Lung (tissue), 12 donors: ENCODE results near the gene PUDP. TPM values are rescaled to one million over a fixed set of nuclear protein-coding genes. Genes with fewer than 3 reads are reported as not detected.

Experiments
- ATAC-seq: fragments of 200-7000 bp; cut with Tn5 transposase; one replicate; pipeline ENCODE4 v1.9.1; 2020; ENCODE audit warnings: moderate number of reproducible peaks; ENCODE audit not compliant: insufficient read depth, low FRiP score
- DNase-seq, 3 donors: peaks; one replicate each; pipeline ENCODE4 v3.0.0-alpha.2; 2013 to 2017
- H3K27ac ChIP-seq, 2 donors: one replicate each; pipeline ENCODE4 v1.5.1; 2013; ENCODE audit warnings: mild to moderate bottlenecking in 2 of 2, moderate library complexity in 2 of 2, control low read depth in 1 of 2, inconsistent platforms in 1 of 2, low read depth in 1 of 2, low read length in 1 of 2
- H3K27me3 ChIP-seq, 3 donors: one replicate each; pipeline ENCODE4 v1.5.1; 2013; ENCODE audit warnings: low read length in 2 of 3; ENCODE audit not compliant: control insufficient read depth in 3 of 3, insufficient read depth in 3 of 3
- H3K36me3 ChIP-seq, 4 donors: one replicate each; pipeline ENCODE4 v1.5.1; 2013; ENCODE audit warnings: low read length in 4 of 4, mild to moderate bottlenecking in 1 of 4, moderate library complexity in 1 of 4; ENCODE audit not compliant: control insufficient read depth in 4 of 4, insufficient read depth in 4 of 4
- H3K4me1 ChIP-seq, 5 donors: one replicate each; pipeline ENCODE4 v1.5.1; 2013; ENCODE audit warnings: low read length in 5 of 5, mild to moderate bottlenecking in 2 of 5, moderate library complexity in 1 of 5; ENCODE audit not compliant: control insufficient read depth in 5 of 5, insufficient read depth in 5 of 5
- H3K4me3 ChIP-seq: one replicate; pipeline ENCODE4 v1.5.1; 2013; ENCODE audit warnings: mild to moderate bottlenecking, control low read depth, moderate library complexity
- H3K9ac ChIP-seq, 2 donors: one replicate each; pipeline ENCODE4 v1.5.1; 2013; ENCODE audit warnings: low read length in 2 of 2, control low read depth in 1 of 2; ENCODE audit not compliant: insufficient read depth in 1 of 2
- H3K9me3 ChIP-seq, 4 donors: one replicate each; pipeline ENCODE4 v1.5.1; 2013; ENCODE audit warnings: low read length in 3 of 4, mild to moderate bottlenecking in 1 of 4, moderate library complexity in 1 of 4; ENCODE audit not compliant: control insufficient read depth in 4 of 4, insufficient read depth in 3 of 4
- WGBS, 2 donors: extraction: QIAGEN DNeasy Blood & Tissue Kit; methylation state at CpG; one replicate each; pipeline ENCODE4 v1.1.7; 2013; 5-methylcytosine and 5-hydroxymethylcytosine counted together
- polyA plus RNA-seq, 2 donors: library from polyadenylated mRNA; stranded (reverse); fragments of 200-250 nt; gene quantifications; one replicate each; pipeline ENCODE4 v1.2.1, GENCODE V29; 2013
- total RNA-seq, 2 donors: library from RNA; depleted of rRNA in 1 of 2; stranded (reverse); fragments of >200 nt in 1 of 2; gene quantifications; one replicate each; pipeline ENCODE4 v1.2.1, GENCODE V29; 2014 to 2021
- TF ChIP-seq, protein P1 (sequence below): IDR thresholded peaks from 2 replicates; pipeline ENCODE4 v1.5.1; 2012; ENCODE audit warnings: mild to moderate bottlenecking; ENCODE audit errors: control extremely low read depth, extremely low read depth
- donor health status: control.
- donor health status: control.
- donor health status: Bipolar disorder and iron deficiency.
- donor health status: healthy.
- donor health status: DM: yes; HTN: yes; CAD: no.

The PUDP gene
- total and polyA plus RNA-seq, 4 donors, result 12.1 to 24.5 (median 15.0) TPM

DNA sequence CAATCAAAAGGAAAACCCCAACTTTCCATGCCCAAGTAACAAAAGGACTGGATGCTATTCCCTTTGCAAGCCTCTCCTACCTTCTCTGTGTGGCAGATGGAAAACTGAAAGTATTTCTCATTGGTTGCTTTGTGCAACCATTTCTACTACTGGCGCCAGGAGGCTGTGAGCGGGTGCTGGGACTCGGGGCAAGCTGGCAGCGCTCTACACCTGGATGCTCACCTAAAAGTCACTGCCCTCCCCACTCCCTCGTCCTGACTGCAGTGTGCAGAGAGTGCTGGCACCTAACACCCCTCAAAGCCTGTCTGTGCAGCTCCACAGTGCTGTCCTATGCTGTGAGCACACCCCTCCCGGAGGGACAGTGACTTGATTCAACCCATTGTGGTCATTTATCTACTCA is 54.6 kb downstream of the PUDP start:
- no peak for DNase-seq
- H3K36me3 ChIP-seq, result peaks cover 0 to 6% (median 1%) of the 10 kb centered on the region in 4 donors
- H3K9me3 ChIP-seq, result no peaks in the 10 kb centered on the region
- TF ChIP-seq, protein P1, sequence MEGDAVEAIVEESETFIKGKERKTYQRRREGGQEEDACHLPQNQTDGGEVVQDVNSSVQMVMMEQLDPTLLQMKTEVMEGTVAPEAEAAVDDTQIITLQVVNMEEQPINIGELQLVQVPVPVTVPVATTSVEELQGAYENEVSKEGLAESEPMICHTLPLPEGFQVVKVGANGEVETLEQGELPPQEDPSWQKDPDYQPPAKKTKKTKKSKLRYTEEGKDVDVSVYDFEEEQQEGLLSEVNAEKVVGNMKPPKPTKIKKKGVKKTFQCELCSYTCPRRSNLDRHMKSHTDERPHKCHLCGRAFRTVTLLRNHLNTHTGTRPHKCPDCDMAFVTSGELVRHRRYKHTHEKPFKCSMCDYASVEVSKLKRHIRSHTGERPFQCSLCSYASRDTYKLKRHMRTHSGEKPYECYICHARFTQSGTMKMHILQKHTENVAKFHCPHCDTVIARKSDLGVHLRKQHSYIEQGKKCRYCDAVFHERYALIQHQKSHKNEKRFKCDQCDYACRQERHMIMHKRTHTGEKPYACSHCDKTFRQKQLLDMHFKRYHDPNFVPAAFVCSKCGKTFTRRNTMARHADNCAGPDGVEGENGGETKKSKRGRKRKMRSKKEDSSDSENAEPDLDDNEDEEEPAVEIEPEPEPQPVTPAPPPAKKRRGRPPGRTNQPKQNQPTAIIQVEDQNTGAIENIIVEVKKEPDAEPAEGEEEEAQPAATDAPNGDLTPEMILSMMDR, result no peak
- no peak overlapping the region for H3K4me3 ChIP-seq
- H3K9ac ChIP-seq, result no peak overlapping the region
- peaks cover 0 to 27% (median 3%) of the 10 kb centered on the region in 3 donors for H3K27me3 ChIP-seq
- H3K27ac ChIP-seq, result no peak overlapping the region
- WGBS, 2 donors, result 96 to 99% methylated on average over 6 of the region's 6 CpGs
- H3K4me1 ChIP-seq, result peaks cover 0 to 2% (median 0%) of the 10 kb centered on the region in 5 donors
- ATAC-seq, result no peak

DNA sequence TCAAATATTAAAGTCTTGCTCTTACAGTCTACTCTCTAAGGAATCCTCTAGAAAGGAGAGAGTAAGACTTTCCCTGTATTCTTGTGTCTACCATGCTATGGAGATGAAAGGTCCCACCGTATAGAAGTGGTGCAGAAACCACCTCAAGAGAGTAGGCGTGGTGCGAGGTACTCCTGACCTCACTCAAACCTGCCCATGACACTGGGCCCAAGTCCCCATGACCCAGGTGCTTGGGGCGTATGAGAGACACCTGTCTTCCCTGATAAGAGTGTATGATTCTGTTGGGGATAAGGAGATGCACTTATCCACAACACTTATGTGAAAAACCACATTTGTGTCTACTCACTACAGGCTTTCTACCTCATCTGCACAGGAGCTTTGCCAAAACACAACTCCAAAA is 55.4 kb downstream of the PUDP start:
- H3K36me3 ChIP-seq, result peaks cover 0 to 2% (median under 1%) of the 10 kb centered on the region in 4 donors
- DNase-seq, result no peak
- TF ChIP-seq, protein P1, result no peak
- H3K9ac ChIP-seq, result no peak overlapping the region
- H3K4me3 ChIP-seq, result no peak overlapping the region
- WGBS, 2 donors, result 73 to 91% methylated on average over 4 of the region's 4 CpGs
- peaks cover 0 to 3% (median 0%) of the 10 kb centered on the region in 5 donors for H3K4me1 ChIP-seq
- H3K27me3 ChIP-seq, result peaks cover 0 to 28% (median 3%) of the 10 kb centered on the region in 3 donors
- H3K27ac ChIP-seq, result no peak overlapping the region
- ATAC-seq, result no peak
- H3K9me3 ChIP-seq, result no peaks in the 10 kb centered on the region

DNA sequence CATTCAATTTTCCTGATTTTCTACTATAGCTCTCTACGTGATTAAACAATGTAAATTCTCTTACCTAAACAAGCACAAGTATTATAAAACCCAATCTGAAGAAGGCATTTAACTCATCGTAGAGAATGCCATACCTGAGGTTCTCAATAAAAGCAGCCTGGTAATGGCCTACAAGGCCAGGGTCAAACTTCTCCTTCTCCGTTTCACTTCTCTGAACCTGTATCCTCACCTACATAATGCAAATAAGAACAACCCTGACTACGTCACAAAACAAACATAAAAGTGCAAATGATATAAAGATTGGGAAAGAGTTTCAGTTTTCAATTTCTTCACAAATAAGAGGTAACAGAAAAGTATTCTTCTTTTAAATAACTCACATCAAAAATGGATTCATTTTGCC is 56.0 kb downstream of the PUDP start:
- ATAC-seq (no peak), DNase-seq (no peak)
- TF ChIP-seq, protein P1, result no peak
- no peak overlapping the region for H3K27ac ChIP-seq
- H3K27me3 ChIP-seq, result peaks cover 0 to 33% (median 3%) of the 10 kb centered on the region in 3 donors
- no peak overlapping the region for H3K9ac ChIP-seq
- WGBS, 2 donors, result 81 to 82% methylated on average over 4 of the region's 4 CpGs
- peaks cover 0 to 2% (median 0%) of the 10 kb centered on the region in 4 donors for H3K36me3 ChIP-seq
- no peaks in the 10 kb centered on the region for H3K9me3 ChIP-seq
- H3K4me3 ChIP-seq, result no peak overlapping the region
- peaks cover 0 to 3% (median 0%) of the 10 kb centered on the region in 5 donors for H3K4me1 ChIP-seq

DNA sequence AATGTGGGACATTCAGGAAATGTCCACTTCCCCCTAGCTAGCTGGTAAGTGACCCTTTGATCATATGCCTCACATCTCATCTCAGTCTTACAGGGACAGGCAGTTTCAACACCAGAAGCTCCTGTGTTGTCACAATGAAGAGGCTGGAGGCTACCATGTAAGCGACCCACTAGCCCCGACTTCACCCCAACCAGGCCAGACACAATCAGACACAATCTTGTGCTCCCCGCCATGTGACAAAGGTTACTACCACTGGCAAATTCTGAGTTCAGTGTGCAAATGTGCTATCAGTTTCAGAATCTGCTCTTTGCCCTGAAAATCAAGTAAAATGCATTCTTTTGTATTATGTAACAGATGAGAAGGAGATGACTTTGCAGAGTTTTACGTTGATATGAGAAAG is 57.3 kb downstream of the PUDP start:
- H3K27me3 ChIP-seq, result peaks cover 0 to 27% (median 3%) of the 10 kb centered on the region in 3 donors
- no peaks in the 10 kb centered on the region for H3K9me3 ChIP-seq
- 71 to 80% methylated on average over 4 of the region's 4 CpGs for whole genome bisulfite sequencing, 2 donors
- DNase-seq (no peak), ATAC-seq (no peak)
- TF ChIP-seq, protein P1, result no peak
- H3K36me3 ChIP-seq, result peaks cover 0 to 2% (median 0%) of the 10 kb centered on the region in 4 donors
- no peak overlapping the region for H3K4me3 ChIP-seq
- H3K27ac ChIP-seq, result no peak overlapping the region
- H3K9ac ChIP-seq, result no peak overlapping the region
- peaks cover 0 to 3% (median 0%) of the 10 kb centered on the region in 5 donors for H3K4me1 ChIP-seq
